H9 (cell line): ENCODE data around the gene VAV2. TPM values are rescaled to one million over a fixed set of nuclear protein-coding genes. Genes with fewer than 3 reads are reported as not detected.

Source experiments
- DNase-seq: peaks from one replicate; pipeline ENCODE4 v3.0.0-alpha.2; 2017
- H2AFZ ChIP-seq: one replicate; pipeline ENCODE4 v1.6.1; 2013; ENCODE audit warnings: mild to moderate bottlenecking, low read length, control low read depth, moderate library complexity
- H2AK5ac ChIP-seq: 2 replicates; pipeline ENCODE4 v1.6.1; 2013; ENCODE audit warnings: low read length, control low read depth, mixed read lengths; ENCODE audit not compliant: insufficient read length
- H2BK120ac ChIP-seq: one replicate; pipeline ENCODE4 v1.6.1; 2013; ENCODE audit warnings: low read depth, mild to moderate bottlenecking, low read length, control low read depth, inconsistent platforms; ENCODE audit not compliant: poor library complexity, severe bottlenecking
- H2BK12ac ChIP-seq: 2 replicates; pipeline ENCODE4 v1.6.1; 2013; ENCODE audit warnings: low read length, control low read depth, mixed read lengths, low read depth; ENCODE audit not compliant: insufficient read length
- H2BK15ac ChIP-seq: 2 replicates; pipeline ENCODE4 v1.6.1; 2013; ENCODE audit warnings: low read depth, low read length, control low read depth
- H2BK20ac ChIP-seq: one replicate; pipeline ENCODE4 v1.6.1; 2013; ENCODE audit warnings: low read depth, mild to moderate bottlenecking, low read length, control low read depth, inconsistent platforms; ENCODE audit not compliant: poor library complexity, severe bottlenecking
- H2BK5ac ChIP-seq: 2 replicates; pipeline ENCODE4 v1.6.1; 2013; ENCODE audit warnings: low read length, control low read depth, mixed read lengths; ENCODE audit not compliant: insufficient read length
- H3K14ac ChIP-seq: 2 replicates; pipeline ENCODE4 v1.6.1; 2013; ENCODE audit warnings: low read length, control low read depth; ENCODE audit not compliant: insufficient read depth
- H3K18ac ChIP-seq: 2 replicates; pipeline ENCODE4 v1.6.1; 2013; ENCODE audit warnings: low read depth, mild to moderate bottlenecking, mixed read lengths, low read length, control low read depth; ENCODE audit not compliant: insufficient read length
- H3K23ac ChIP-seq: 2 replicates; pipeline ENCODE4 v1.6.1; 2013; ENCODE audit warnings: low read length, control low read depth, mixed read lengths, low read depth; ENCODE audit not compliant: insufficient read length
- H3K23me2 ChIP-seq: 2 replicates; pipeline ENCODE4 v1.6.1; 2013; ENCODE audit warnings: low read depth, mild to moderate bottlenecking, mixed read lengths, low read length, control low read depth; ENCODE audit not compliant: insufficient read length, poor library complexity, severe bottlenecking
- H3K27ac ChIP-seq: 2 replicates; pipeline ENCODE4 v1.5.1; 2013; ENCODE audit warnings: low read length, control low read depth, mixed read lengths, low read depth; ENCODE audit not compliant: insufficient read length
- H3K27me3 ChIP-seq: 2 replicates; pipeline ENCODE4 v1.6.1; 2013; ENCODE audit warnings: low read length, control low read depth, inconsistent platforms; ENCODE audit not compliant: insufficient read depth
- H3K4ac ChIP-seq: 2 replicates; pipeline ENCODE4 v1.6.1; 2013; ENCODE audit warnings: low read depth, mild to moderate bottlenecking, control low read depth, inconsistent platforms, low read length, moderate library complexity
- H3K4me1 ChIP-seq: 2 replicates; pipeline ENCODE4 v1.6.1; 2013; ENCODE audit warnings: low read length, control low read depth, inconsistent platforms; ENCODE audit not compliant: insufficient read depth
- H3K4me2 ChIP-seq: 2 replicates; pipeline ENCODE4 v1.6.1; 2013; ENCODE audit warnings: low read length, control low read depth, mixed read lengths; ENCODE audit not compliant: insufficient read length, insufficient read depth
- H3K56ac ChIP-seq: 2 replicates; pipeline ENCODE4 v1.6.1; 2013; ENCODE audit warnings: low read depth, mild to moderate bottlenecking, mixed read lengths, low read length, control low read depth; ENCODE audit not compliant: insufficient read length
- H3K79me1 ChIP-seq: 2 replicates; pipeline ENCODE4 v1.6.1; 2013; ENCODE audit warnings: low read depth, mild to moderate bottlenecking, moderate library complexity, low read length, control low read depth, inconsistent platforms; ENCODE audit not compliant: insufficient read depth, poor library complexity, severe bottlenecking
- H3K79me2 ChIP-seq: 2 replicates; pipeline ENCODE4 v1.6.1; 2013; ENCODE audit warnings: low read length, control low read depth, inconsistent platforms; ENCODE audit not compliant: insufficient read depth
- H3K9ac ChIP-seq: 2 replicates; pipeline ENCODE4 v1.6.1; 2013; ENCODE audit warnings: low read length, control low read depth, mixed read lengths; ENCODE audit not compliant: insufficient read length; ENCODE audit errors: extremely low read depth
- H3K9me3 ChIP-seq: one replicate; pipeline ENCODE4 v1.6.1; 2013; ENCODE audit warnings: low read depth, low read length, inconsistent platforms; ENCODE audit not compliant: control insufficient read depth
- H3T11ph ChIP-seq: one replicate; pipeline ENCODE4 v1.6.1; 2013; ENCODE audit warnings: mild to moderate bottlenecking, low read length, control low read depth, inconsistent platforms
- H4K20me1 ChIP-seq: one replicate; pipeline ENCODE4 v1.6.1; 2013; ENCODE audit not compliant: control insufficient read depth, insufficient read length, insufficient read depth
- H4K5ac ChIP-seq: 2 replicates; pipeline ENCODE4 v1.6.1; 2013; ENCODE audit warnings: low read depth, mild to moderate bottlenecking, mixed read lengths, low read length, control low read depth; ENCODE audit not compliant: insufficient read length
- H4K8ac ChIP-seq: replicated peaks from 2 replicates; pipeline ENCODE4 v1.6.1; 2013; ENCODE audit warnings: low read length, control low read depth, mixed read lengths, low read depth; ENCODE audit not compliant: insufficient read length
- H4K91ac ChIP-seq: 2 replicates; pipeline ENCODE4 v1.6.1; 2013; ENCODE audit warnings: low read depth, mild to moderate bottlenecking, moderate library complexity, mixed read lengths, low read length, control low read depth; ENCODE audit not compliant: insufficient read length
- H3K27ac Mint-ChIP-seq, 3 experiments: 2 replicates in 2 of 3; 3 replicates in 1 of 3; pipeline ENCODE4 v1.8.0; 2020 to 2021; ENCODE audit warnings: mixed read lengths in 3 of 3, mild to moderate bottlenecking in 1 of 3, moderate library complexity in 1 of 3
- H3K27me3 Mint-ChIP-seq: 2 replicates; pipeline ENCODE4 v1.8.0; 2021; ENCODE audit warnings: low read depth, mild to moderate bottlenecking, moderate library complexity, mixed read lengths
- H3K36me3 Mint-ChIP-seq, 3 experiments: 2 replicates in 2 of 3; 3 replicates in 1 of 3; pipeline ENCODE4 v1.8.0; 2020 to 2021; ENCODE audit warnings: low read depth in 3 of 3, mixed read lengths in 3 of 3; ENCODE audit not compliant: insufficient read depth in 1 of 3
- H3K4me1 Mint-ChIP-seq, 2 experiments: 2 replicates each; pipeline ENCODE4 v1.8.0; 2020; ENCODE audit warnings: mixed read lengths in 2 of 2
- H3K4me3 Mint-ChIP-seq, 2 experiments: 2 replicates in 1 of 2; 3 replicates in 1 of 2; pipeline ENCODE4 v1.8.0; 2020 to 2021; ENCODE audit warnings: mild to moderate bottlenecking in 2 of 2, mixed read lengths in 2 of 2, moderate library complexity in 1 of 2
- H3K9me3 Mint-ChIP-seq, 2 experiments: 2 replicates in 1 of 2; 3 replicates in 1 of 2; pipeline ENCODE4 v1.8.0; 2020; ENCODE audit warnings: mild to moderate bottlenecking in 2 of 2, mixed read lengths in 2 of 2, moderate library complexity in 1 of 2
- CTCF ChIP-seq: fragments of 200-600 bp; sonication (generic); conservative IDR thresholded peaks from 3 replicates; pipeline ENCODE4 v1.8.0; 2021; ENCODE audit warnings: antibody characterized with exemption, mild to moderate bottlenecking
- WGBS: extraction: QIAGEN DNeasy Blood & Tissue Kit; methylation state at CpG from one replicate; pipeline ENCODE4 v1.1.7; 2013; ENCODE audit warnings: missing lambda C conversion rate, low lambda C conversion rate, mixed read lengths; ENCODE audit not compliant: insufficient read length; ENCODE audit errors: extremely low coverage; 5-methylcytosine and 5-hydroxymethylcytosine counted together
- total RNA-seq: library from RNA; stranded (reverse); gene quantifications from 2 replicates; pipeline ENCODE4 v1.2.1, GENCODE V29; 2021

Gene VAV2
- total RNA-seq, 1 experiment from 2014 or later = 58.7 TPM

GRCh38 chr9:133760713-133761290 lies 231.3 kb downstream of the VAV2 start:
- TF ChIP-seq CTCF = no peak
- no peaks in the 10 kb centered on the region for H3K9me3 Mint-ChIP-seq
- no peak overlapping the region for H2BK5ac ChIP-seq

More at GRCh38 chr9:133760713-133761290, 231.3 kb downstream of the VAV2 start:
- no peak overlapping the region for H4K8ac ChIP-seq
- H3K9ac ChIP-seq = no peak overlapping the region
- no peak overlapping the region for H2BK20ac ChIP-seq
- H3K4me3 Mint-ChIP-seq = no peak overlapping the region
- H3K79me1 ChIP-seq = no peaks in the 10 kb centered on the region
- H2AK5ac ChIP-seq = no peak overlapping the region
- H2BK120ac ChIP-seq = no peak overlapping the region
- peaks cover 10 to 39% (median 22%) of the 10 kb centered on the region in 3 experiments; a peak in 6 of 7 replicates for H3K36me3 Mint-ChIP-seq
- no peak overlapping the region for H3K4me2 ChIP-seq
- no peak overlapping the region for H3K27ac Mint-ChIP-seq
- H3K9me3 ChIP-seq = no peaks in the 10 kb centered on the region
- no peak overlapping the region for H3K18ac ChIP-seq
- H2AFZ ChIP-seq = no peak overlapping the region
- H3K23ac ChIP-seq = no peak overlapping the region
- H4K5ac ChIP-seq = no peak overlapping the region
- H4K91ac ChIP-seq = no peak overlapping the region
- H3K79me2 ChIP-seq = no peaks in the 10 kb centered on the region
- H3K14ac ChIP-seq = no peak overlapping the region
- no peak overlapping the region for H2BK15ac ChIP-seq
- no peak overlapping the region for H3K56ac ChIP-seq
- no peak overlapping the region for H3K4ac ChIP-seq
- no peak overlapping the region for H3T11ph ChIP-seq
- H3K27me3 Mint-ChIP-seq = no peaks in the 10 kb centered on the region; the same call in 1 of the 2 replicates
- peaks cover 2 to 6% of the 10 kb centered on the region in 2 experiments; a peak in 3 of 4 replicates for H3K4me1 Mint-ChIP-seq
- H3K27me3 ChIP-seq = no peaks in the 10 kb centered on the region
- no peaks in the 10 kb centered on the region for H3K23me2 ChIP-seq
- H3K27ac ChIP-seq = no peak overlapping the region
- no peaks in the 10 kb centered on the region for H3K4me1 ChIP-seq
- no peak for DNase-seq
- WGBS = no CpG with 5 or more reads among the region's 11 CpGs
- H2BK12ac ChIP-seq = no peak overlapping the region
- no peaks in the 10 kb centered on the region for H4K20me1 ChIP-seq
